Germinal center (tissue), 1 donor: Measurements from ENCODE around the gene IYD.

Experiments used
- DNase-seq: peaks from one replicate; pipeline ENCODE4 v3.0.0; 2012; ENCODE audit warnings: mixed read lengths, low spot score

Gene IYD

GRCh38 chr6:150394899-150395295 lies 26.1 kb downstream of the IYD start:
- no peak for DNase-seq

- DNase-seq = peak; percentile 65
These were observed 26.7 kb downstream of the IYD start for GRCh38 chr6:150395388-150396009.

GRCh38 chr6:150403458-150404246 lies 34.8 kb downstream of the IYD start:
- no peak for DNase-seq

GRCh38 chr6:150406948-150407347 lies 38.1 kb downstream of the IYD start:
- DNase-seq = no peak

GRCh38 chr6:150408842-150409241 lies 40.0 kb downstream of the IYD start:
- no peak for DNase-seq

GRCh38 chr6:150409576-150410066 lies 40.8 kb downstream of the IYD start:
- peak; percentile 17 for DNase-seq

GRCh38 chr6:150410399-150410798 lies 41.6 kb downstream of the IYD start:
- DNase-seq = no peak

GRCh38 chr6:150410906-150411305 lies 42.1 kb downstream of the IYD start:
- no peak for DNase-seq

GRCh38 chr6:150412221-150412620 lies 43.4 kb downstream of the IYD start:
- DNase-seq = no peak

- no peak for DNase-seq
These were observed 44.4 kb downstream of the IYD start for GRCh38 chr6:150413198-150413597.

GRCh38 chr6:150413781-150414281 lies 45.0 kb downstream of the IYD start:
- DNase-seq = no peak

GRCh38 chr6:150416128-150416527 lies 47.3 kb downstream of the IYD start:
- no peak for DNase-seq

GRCh38 chr6:150417250-150417649 lies 48.4 kb downstream of the IYD start:
- no peak for DNase-seq

- peak; percentile 80 for DNase-seq
These were observed 49.4 kb downstream of the IYD start for GRCh38 chr6:150417899-150418826.

- peak; percentile 74 for DNase-seq
These were observed 50.2 kb downstream of the IYD start for GRCh38 chr6:150418827-150419594.

GRCh38 chr6:150420428-150420827 lies 51.6 kb downstream of the IYD start:
- no peak for DNase-seq

- no peak for DNase-seq
These were observed 52.1 kb downstream of the IYD start for GRCh38 chr6:150420926-150421325.

- DNase-seq = no peak
These were observed 56.7 kb downstream of the IYD start for GRCh38 chr6:150425508-150425907.

GRCh38 chr6:150426198-150426597 lies 57.4 kb downstream of the IYD start:
- DNase-seq = no peak

GRCh38 chr6:150427037-150427602 lies 58.3 kb downstream of the IYD start:
- no peak for DNase-seq

- DNase-seq = no peak
These were observed 59.0 kb downstream of the IYD start for GRCh38 chr6:150427843-150428242.
